ENCODE measurements around the gene RBP5.

DNA sequence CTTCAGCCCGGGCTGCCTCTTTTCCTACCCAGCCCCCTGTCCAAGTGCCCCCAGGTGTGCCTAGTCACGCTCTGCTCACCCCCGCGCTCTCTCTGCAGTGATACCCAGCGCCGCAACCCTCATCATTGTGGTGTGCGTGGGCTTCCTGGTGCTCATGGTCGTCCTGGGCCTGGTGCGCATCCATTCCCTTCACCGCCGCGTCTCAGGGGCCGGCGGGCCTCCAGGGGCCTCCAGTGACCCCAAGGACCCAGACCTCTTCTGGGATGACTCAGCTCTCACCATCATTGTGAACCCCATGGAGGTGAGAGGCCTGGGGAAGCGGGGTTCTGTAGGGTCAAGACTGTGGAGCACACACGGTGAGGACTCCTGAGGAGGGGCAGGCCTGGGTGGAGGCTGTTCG is 28.7 kb upstream of the RBP5 start:
- TF ChIP-seq ZFP37 (tag by site-specific recombination; IDR thresholded peaks at IDR 0.05) = no peak
- no peak for TF ChIP-seq MZF1 (tag by site-specific recombination; IDR thresholded peaks at IDR 0.05; ENCODE audit: borderline replicate concordance)
- TF ChIP-seq, protein P1, sequence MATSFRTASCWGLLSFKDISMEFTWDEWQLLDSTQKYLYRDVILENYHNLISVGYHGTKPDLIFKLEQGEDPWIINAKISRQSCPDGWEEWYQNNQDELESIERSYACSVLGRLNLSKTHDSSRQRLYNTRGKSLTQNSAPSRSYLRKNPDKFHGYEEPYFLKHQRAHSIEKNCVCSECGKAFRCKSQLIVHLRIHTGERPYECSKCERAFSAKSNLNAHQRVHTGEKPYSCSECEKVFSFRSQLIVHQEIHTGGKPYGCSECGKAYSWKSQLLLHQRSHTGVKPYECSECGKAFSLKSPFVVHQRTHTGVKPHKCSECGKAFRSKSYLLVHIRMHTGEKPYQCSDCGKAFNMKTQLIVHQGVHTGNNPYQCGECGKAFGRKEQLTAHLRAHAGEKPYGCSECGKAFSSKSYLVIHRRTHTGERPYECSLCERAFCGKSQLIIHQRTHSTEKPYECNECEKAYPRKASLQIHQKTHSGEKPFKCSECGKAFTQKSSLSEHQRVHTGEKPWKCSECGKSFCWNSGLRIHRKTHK (tag by site-specific recombination; IDR thresholded peaks at IDR 0.05) = no peak
- no peak for TF ChIP-seq ZNF837 (tag by site-specific recombination; IDR thresholded peaks at IDR 0.05)
